ENCODE results near the gene APOO. TPM values are rescaled to one million over a fixed set of nuclear protein-coding genes. Genes with fewer than 3 reads are reported as not detected.

Gene APOO
- total RNA-seq, 1 experiment from 2014 or later: 34.5 TPM

DNA sequence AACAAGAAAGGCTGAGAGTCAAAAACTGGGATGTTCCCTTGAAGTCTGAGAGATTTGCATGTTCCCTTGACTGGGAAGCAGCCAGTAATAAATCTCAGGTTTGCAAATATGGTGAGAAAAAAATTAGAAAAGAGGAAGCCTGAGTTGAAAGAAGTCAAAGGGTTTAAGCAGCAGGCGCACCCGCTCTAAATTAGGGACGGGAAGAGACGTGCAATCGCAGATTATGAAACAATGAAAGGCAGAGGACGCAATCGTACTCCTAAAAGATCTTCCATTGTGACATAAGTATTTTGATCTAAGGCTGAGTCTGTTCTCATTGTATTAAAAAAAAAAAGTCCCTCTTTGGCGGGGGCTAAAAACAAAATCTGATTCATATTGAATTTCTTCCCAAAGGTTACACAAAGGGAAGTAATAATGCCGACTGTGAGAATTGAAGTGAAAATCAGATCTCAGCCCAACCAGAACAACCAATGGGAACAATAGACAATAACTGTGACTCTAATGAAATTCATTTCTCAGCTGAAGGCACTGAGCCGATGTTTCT is 96.6 kb downstream of the APOO start:
- no peak overlapping the region for H3K9ac ChIP-seq (ENCODE audit: low read length)
- no peak overlapping the region for H2AFZ ChIP-seq (ENCODE audit: low read depth, low read length, poor library complexity, severe bottlenecking)
- H3K27me3 ChIP-seq (ENCODE audit: insufficient read depth, low read length): no peaks in the 10 kb centered on the region
- intact Hi-C loops (cut with micrococcal nuclease): no loop called here
- H3K79me2 ChIP-seq (ENCODE audit: insufficient read depth, low read length): no peaks in the 10 kb centered on the region
- no peak overlapping the region for H3K4me2 ChIP-seq (ENCODE audit: low read length)
- CTCF ChIA-PET: no interaction called here
- ATAC-seq: no peak
- H3K36me3 ChIP-seq (ENCODE audit: control insufficient read depth in 1 of 2, insufficient read depth in 2 of 2, low read length in 2 of 2): no peaks in the 10 kb centered on the region
- RAD21 ChIA-PET (ENCODE audit: low non-redundant PET in 1 of 2, low total read pairs in 2 of 2, uncharacterized antibody in 2 of 2, unreplicated experiment in 2 of 2): no interaction called here
- TF ChIP-seq, protein P1, sequence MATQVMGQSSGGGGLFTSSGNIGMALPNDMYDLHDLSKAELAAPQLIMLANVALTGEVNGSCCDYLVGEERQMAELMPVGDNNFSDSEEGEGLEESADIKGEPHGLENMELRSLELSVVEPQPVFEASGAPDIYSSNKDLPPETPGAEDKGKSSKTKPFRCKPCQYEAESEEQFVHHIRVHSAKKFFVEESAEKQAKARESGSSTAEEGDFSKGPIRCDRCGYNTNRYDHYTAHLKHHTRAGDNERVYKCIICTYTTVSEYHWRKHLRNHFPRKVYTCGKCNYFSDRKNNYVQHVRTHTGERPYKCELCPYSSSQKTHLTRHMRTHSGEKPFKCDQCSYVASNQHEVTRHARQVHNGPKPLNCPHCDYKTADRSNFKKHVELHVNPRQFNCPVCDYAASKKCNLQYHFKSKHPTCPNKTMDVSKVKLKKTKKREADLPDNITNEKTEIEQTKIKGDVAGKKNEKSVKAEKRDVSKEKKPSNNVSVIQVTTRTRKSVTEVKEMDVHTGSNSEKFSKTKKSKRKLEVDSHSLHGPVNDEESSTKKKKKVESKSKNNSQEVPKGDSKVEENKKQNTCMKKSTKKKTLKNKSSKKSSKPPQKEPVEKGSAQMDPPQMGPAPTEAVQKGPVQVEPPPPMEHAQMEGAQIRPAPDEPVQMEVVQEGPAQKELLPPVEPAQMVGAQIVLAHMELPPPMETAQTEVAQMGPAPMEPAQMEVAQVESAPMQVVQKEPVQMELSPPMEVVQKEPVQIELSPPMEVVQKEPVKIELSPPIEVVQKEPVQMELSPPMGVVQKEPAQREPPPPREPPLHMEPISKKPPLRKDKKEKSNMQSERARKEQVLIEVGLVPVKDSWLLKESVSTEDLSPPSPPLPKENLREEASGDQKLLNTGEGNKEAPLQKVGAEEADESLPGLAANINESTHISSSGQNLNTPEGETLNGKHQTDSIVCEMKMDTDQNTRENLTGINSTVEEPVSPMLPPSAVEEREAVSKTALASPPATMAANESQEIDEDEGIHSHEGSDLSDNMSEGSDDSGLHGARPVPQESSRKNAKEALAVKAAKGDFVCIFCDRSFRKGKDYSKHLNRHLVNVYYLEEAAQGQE (IDR thresholded peaks at IDR 0.05; ENCODE audit: low read depth): no peak
- TF ChIP-seq CBX3 (IDR thresholded peaks at IDR 0.05; ENCODE audit: low read depth) (no peak), POLR2AphosphoS5 (IDR thresholded peaks at IDR 0.05; ENCODE audit: low read depth, low read length) (no peak), EZH2phosphoT487 (IDR thresholded peaks at IDR 0.05; ENCODE audit: borderline replicate concordance) (no peak), FOSL1 (IDR thresholded peaks at IDR 0.05; ENCODE audit: low read depth) (no peak), ELF1 (IDR thresholded peaks at IDR 0.05; ENCODE audit: borderline replicate concordance, low read depth) (no peak), YY1 (IDR thresholded peaks at IDR 0.05; ENCODE audit: extremely low read depth, insufficient replicate concordance, low read depth, low read length) (no peak), EZH2 (IDR thresholded peaks at IDR 0.05) (no peak)
- TF ChIP-seq, protein P2, sequence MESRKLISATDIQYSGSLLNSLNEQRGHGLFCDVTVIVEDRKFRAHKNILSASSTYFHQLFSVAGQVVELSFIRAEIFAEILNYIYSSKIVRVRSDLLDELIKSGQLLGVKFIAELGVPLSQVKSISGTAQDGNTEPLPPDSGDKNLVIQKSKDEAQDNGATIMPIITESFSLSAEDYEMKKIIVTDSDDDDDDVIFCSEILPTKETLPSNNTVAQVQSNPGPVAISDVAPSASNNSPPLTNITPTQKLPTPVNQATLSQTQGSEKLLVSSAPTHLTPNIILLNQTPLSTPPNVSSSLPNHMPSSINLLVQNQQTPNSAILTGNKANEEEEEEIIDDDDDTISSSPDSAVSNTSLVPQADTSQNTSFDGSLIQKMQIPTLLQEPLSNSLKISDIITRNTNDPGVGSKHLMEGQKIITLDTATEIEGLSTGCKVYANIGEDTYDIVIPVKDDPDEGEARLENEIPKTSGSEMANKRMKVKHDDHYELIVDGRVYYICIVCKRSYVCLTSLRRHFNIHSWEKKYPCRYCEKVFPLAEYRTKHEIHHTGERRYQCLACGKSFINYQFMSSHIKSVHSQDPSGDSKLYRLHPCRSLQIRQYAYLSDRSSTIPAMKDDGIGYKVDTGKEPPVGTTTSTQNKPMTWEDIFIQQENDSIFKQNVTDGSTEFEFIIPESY (IDR thresholded peaks at IDR 0.05; ENCODE audit: extremely low read depth, insufficient replicate concordance, low read length): no peak
- TF ChIP-seq, protein P3, sequence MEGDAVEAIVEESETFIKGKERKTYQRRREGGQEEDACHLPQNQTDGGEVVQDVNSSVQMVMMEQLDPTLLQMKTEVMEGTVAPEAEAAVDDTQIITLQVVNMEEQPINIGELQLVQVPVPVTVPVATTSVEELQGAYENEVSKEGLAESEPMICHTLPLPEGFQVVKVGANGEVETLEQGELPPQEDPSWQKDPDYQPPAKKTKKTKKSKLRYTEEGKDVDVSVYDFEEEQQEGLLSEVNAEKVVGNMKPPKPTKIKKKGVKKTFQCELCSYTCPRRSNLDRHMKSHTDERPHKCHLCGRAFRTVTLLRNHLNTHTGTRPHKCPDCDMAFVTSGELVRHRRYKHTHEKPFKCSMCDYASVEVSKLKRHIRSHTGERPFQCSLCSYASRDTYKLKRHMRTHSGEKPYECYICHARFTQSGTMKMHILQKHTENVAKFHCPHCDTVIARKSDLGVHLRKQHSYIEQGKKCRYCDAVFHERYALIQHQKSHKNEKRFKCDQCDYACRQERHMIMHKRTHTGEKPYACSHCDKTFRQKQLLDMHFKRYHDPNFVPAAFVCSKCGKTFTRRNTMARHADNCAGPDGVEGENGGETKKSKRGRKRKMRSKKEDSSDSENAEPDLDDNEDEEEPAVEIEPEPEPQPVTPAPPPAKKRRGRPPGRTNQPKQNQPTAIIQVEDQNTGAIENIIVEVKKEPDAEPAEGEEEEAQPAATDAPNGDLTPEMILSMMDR (IDR thresholded peaks at IDR 0.05 in 2 of 3, conservative IDR thresholded peaks at IDR 0.05 in 1 of 3; ENCODE audit: borderline replicate concordance in 1 of 3, insufficient read depth in 1 of 3, low read depth in 2 of 3, low read length in 2 of 3): no peak
- H3K4me3 ChIP-seq (replicated peaks in 1 of 2; ENCODE audit: low read depth in 1 of 2, low read length in 2 of 2): no peak overlapping the region
- no peaks in the 10 kb centered on the region for H3K9me2 ChIP-seq (ENCODE audit: insufficient read depth)
- DNase-seq (ENCODE audit: low read depth, low spot score): no peak
- no TSS peak for BruUV-seq (replicated peaks)
- POLR2A ChIA-PET: no interaction called here
- no peaks in the 10 kb centered on the region for H3K9me3 ChIP-seq (ENCODE audit: control insufficient read depth in 1 of 2, insufficient read depth in 1 of 2, low read depth in 1 of 2, low read length in 2 of 2)
- H3K4me1 ChIP-seq (ENCODE audit: control insufficient read depth in 1 of 2, insufficient read depth in 2 of 2, low read length in 2 of 2): peaks cover 24 to 25% of the 10 kb centered on the region in 2 experiments
- no peaks in the 10 kb centered on the region for H4K20me1 ChIP-seq (ENCODE audit: insufficient read depth)
- no peak overlapping the region for H3K27ac ChIP-seq (ENCODE audit: low read depth, low read length)

Data from HCT116 (cell line).